Effector memory CD4-positive, alpha-beta T cell (primary cell): ENCODE data around the gene CHMP5.

Experiments
- DNase-seq, 3 donors: peaks; one replicate each; pipeline ENCODE4 v3.0.0-alpha.2; 2020
- H3K27ac ChIP-seq: 2 replicates; pipeline ENCODE4 v1.7.0; 2013; ENCODE audit warnings: mild to moderate bottlenecking, low read length, moderate library complexity; ENCODE audit not compliant: insufficient read depth, poor library complexity, severe bottlenecking
- H3K27me3 ChIP-seq: replicated peaks from 2 replicates; pipeline ENCODE4 v1.7.0; 2013; ENCODE audit warnings: mild to moderate bottlenecking, low read length; ENCODE audit not compliant: insufficient read depth, control insufficient read depth, poor library complexity, severe bottlenecking
- H3K36me3 ChIP-seq: 2 replicates; pipeline ENCODE4 v1.7.0; 2013; ENCODE audit warnings: mild to moderate bottlenecking, low read length, moderate library complexity; ENCODE audit not compliant: control insufficient read depth, insufficient read depth
- H3K4me1 ChIP-seq: 2 replicates; pipeline ENCODE4 v1.7.0; 2013; ENCODE audit warnings: low read length, mild to moderate bottlenecking; ENCODE audit not compliant: control insufficient read depth, insufficient read depth, poor library complexity, severe bottlenecking
- H3K4me3 ChIP-seq: 2 replicates; pipeline ENCODE4 v1.7.0; 2013; ENCODE audit warnings: low read length, low read depth, mild to moderate bottlenecking; ENCODE audit not compliant: insufficient read depth, poor library complexity, severe bottlenecking
- H3K9me3 ChIP-seq: 2 replicates; pipeline ENCODE4 v1.7.0; 2013; ENCODE audit warnings: mild to moderate bottlenecking, low read length, moderate library complexity; ENCODE audit not compliant: control insufficient read depth

Gene CHMP5

DNA sequence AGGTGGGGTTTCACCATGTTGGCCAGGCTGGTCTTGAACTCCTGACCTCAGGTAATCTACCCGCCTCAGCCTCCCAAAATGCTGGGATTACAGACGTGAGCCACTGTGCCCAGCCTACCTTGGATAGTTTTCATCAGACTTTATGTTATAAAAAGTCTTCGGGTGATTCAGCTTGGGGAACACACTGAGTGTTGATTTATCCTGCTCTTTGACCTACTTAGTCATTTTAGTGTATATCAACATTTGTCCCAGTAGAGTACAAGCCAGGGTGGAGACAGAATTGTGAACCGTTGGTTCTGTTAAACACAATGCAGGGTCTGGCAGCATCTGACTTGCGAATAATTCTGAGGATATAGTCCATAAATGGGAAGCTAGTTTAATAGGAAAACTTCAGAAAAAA is 65.1 kb downstream of the CHMP5 start:
- Histone ChIP-seq H3K4me1 (no peaks in the 10 kb centered on the region), H3K27ac (no peak overlapping the region), H3K36me3 (peaks cover 46% of the 10 kb centered on the region), H3K4me3 (no peak overlapping the region), H3K9me3 (no peaks in the 10 kb centered on the region), H3K27me3 (no peaks in the 10 kb centered on the region)
- DNase-seq, result no peak

DNA sequence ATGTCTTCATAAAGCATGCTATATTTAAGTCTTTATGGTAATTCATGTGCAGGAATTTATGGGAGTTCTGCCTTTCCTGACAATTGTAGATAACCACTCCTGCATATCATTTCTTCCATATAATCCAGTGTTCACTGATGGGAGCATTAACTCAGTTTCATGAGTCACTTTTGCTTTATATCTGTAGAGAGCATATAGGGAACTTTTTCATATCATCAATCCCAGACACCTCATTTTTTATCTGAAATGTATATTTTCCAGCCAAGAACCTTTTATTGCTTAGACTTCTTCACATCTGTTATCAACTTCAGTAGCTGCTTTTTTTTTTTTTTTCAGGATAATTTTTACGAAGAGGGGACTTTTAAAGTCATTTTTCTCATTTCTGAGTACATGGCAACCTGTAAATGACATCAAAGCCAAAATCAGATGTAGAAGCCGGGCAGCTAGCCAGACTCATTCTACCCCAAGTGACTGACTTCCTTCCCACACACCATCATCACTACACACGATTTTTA is 66.6 kb downstream of the CHMP5 start:
- DNase-seq, result no peak
- Histone ChIP-seq H3K36me3 (peaks cover 45% of the 10 kb centered on the region), H3K27ac (no peak overlapping the region)

More for the DNA sequence above, 66.6 kb downstream of the CHMP5 start:
- H3K27me3 ChIP-seq, result no peaks in the 10 kb centered on the region
- no peak overlapping the region for H3K4me3 ChIP-seq
- no peaks in the 10 kb centered on the region for H3K4me1 ChIP-seq
- H3K9me3 ChIP-seq, result no peaks in the 10 kb centered on the region
